ENCODE measurements around the gene AKR1B1.

The AKR1B1 gene

GRCh38 chr7:134469622-134470021 is 10.7 kb upstream of the AKR1B1 start:
- DNase-seq (ENCODE audit: low spot score), result no peak

GRCh38 chr7:134468475-134468874 is 9.6 kb upstream of the AKR1B1 start:
- no peak for DNase-seq (ENCODE audit: low spot score)

- DNase-seq (ENCODE audit: low spot score), result no peak
Measured at GRCh38 chr7:134468054-134468453, 9.2 kb upstream of the AKR1B1 start.

- no peak for DNase-seq (ENCODE audit: low spot score)
Measured at GRCh38 chr7:134465491-134465890, 6.6 kb upstream of the AKR1B1 start.

- DNase-seq (ENCODE audit: low spot score), result no peak
Measured at GRCh38 chr7:134464496-134464895, 5.6 kb upstream of the AKR1B1 start.

- no peak for DNase-seq (ENCODE audit: low spot score)
Measured at GRCh38 chr7:134463751-134464150, 4.9 kb upstream of the AKR1B1 start.

- DNase-seq (ENCODE audit: low spot score), result peak; percentile 8
Measured at GRCh38 chr7:134462337-134462925, 3.5 kb upstream of the AKR1B1 start.

GRCh38 chr7:134461916-134462315 is 3.0 kb upstream of the AKR1B1 start:
- DNase-seq (ENCODE audit: low spot score), result no peak

- DNase-seq (ENCODE audit: low spot score), result no peak
Measured at GRCh38 chr7:134459981-134460380, 1.1 kb upstream of the AKR1B1 start.

- DNase-seq (ENCODE audit: low spot score), result no peak
Measured at GRCh38 chr7:134458341-134458805, 527 bp downstream of the AKR1B1 start.

- DNase-seq (ENCODE audit: low spot score), result no peak
Measured at GRCh38 chr7:134457210-134457609, 1.7 kb downstream of the AKR1B1 start.

- no peak for DNase-seq (ENCODE audit: low spot score)
Measured at GRCh38 chr7:134454277-134454676, 4.6 kb downstream of the AKR1B1 start.

GRCh38 chr7:134453518-134453917 is 5.4 kb downstream of the AKR1B1 start:
- no peak for DNase-seq (ENCODE audit: low spot score)

- no peak for DNase-seq (ENCODE audit: low spot score)
Measured at GRCh38 chr7:134452991-134453473, 5.9 kb downstream of the AKR1B1 start.

GRCh38 chr7:134452419-134452838 is 6.5 kb downstream of the AKR1B1 start:
- DNase-seq (ENCODE audit: low spot score), result no peak

- no peak for DNase-seq (ENCODE audit: low spot score)
Measured at GRCh38 chr7:134451656-134452055, 7.2 kb downstream of the AKR1B1 start.

GRCh38 chr7:134450294-134451000 is 8.5 kb downstream of the AKR1B1 start:
- DNase-seq (ENCODE audit: low spot score), result no peak

- no peak for DNase-seq (ENCODE audit: low spot score)
Measured at GRCh38 chr7:134449680-134450079, 9.2 kb downstream of the AKR1B1 start.

GRCh38 chr7:134448356-134449229 is 10.3 kb downstream of the AKR1B1 start:
- DNase-seq (ENCODE audit: low spot score), result peak; percentile 57

GRCh38 chr7:134447383-134447782 is 11.5 kb downstream of the AKR1B1 start:
- DNase-seq (ENCODE audit: low spot score), result no peak

- no peak for DNase-seq (ENCODE audit: low spot score)
Measured at GRCh38 chr7:134446923-134447322, 12.0 kb downstream of the AKR1B1 start.

GRCh38 chr7:134446446-134446845 is 12.5 kb downstream of the AKR1B1 start:
- DNase-seq (ENCODE audit: low spot score), result no peak

GRCh38 chr7:134444961-134445315 is 14.0 kb downstream of the AKR1B1 start:
- no peak for DNase-seq (ENCODE audit: low spot score)
